ENCODE measurements around the gene VAMP1.
"Not testable (repeated sequence)": the region's sequence is repeated elsewhere in the genome, so short reads cannot be mapped to it uniquely, and the experiment has no call there.

The VAMP1 gene, protein sequence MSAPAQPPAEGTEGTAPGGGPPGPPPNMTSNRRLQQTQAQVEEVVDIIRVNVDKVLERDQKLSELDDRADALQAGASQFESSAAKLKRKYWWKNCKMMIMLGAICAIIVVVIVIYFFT

GRCh38 chr12:6470375-6471163 lies at the start of gene VAMP1:
VAMP1 (minus strand) TSS chr12:6470677; CDS start chr12:6470531, 146 bp downstream.
- Mint-ChIP-seq H3K27ac (peak within 1 kb of the TSS; percentile 87), H3K36me3 (peaks cover 29% of the 10 kb centered on the region), H3K4me3 (peak within 1 kb of the TSS; percentile 96), H3K4me1 (ENCODE audit: low read depth) (peaks cover 54% of the 10 kb centered on the region), H3K27me3 (no peaks in the 10 kb centered on the region), H3K9me3 (ENCODE audit: low read depth) (no peaks in the 10 kb centered on the region)

DNA sequence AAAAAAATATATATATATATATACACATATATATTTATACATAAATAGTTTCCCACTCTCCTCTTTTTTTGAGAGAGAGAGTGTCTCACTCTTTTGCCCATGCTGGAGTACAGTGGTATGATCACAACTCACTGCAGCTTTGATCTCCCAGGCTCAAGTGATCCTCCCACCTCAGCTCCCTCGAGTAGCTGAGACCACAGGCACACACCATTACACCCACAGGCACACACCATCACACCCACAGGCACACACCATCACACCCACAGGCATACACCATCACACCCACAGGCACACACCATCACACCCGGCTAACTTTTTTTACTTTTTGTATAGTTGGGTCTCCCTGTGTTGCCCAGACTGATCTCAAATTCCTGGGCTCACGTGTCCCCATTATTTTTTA lies 49.7 kb upstream of the VAMP1 start:
- peak overlapping the region; percentile 34 for H3K27ac Mint-ChIP-seq
- peaks cover 1% of the 10 kb centered on the region for H3K4me1 Mint-ChIP-seq (ENCODE audit: low read depth)
- H3K27me3 Mint-ChIP-seq, result no peaks in the 10 kb centered on the region
- no peaks in the 10 kb centered on the region for H3K9me3 Mint-ChIP-seq (ENCODE audit: low read depth)
- peaks cover 10% of the 10 kb centered on the region for H3K36me3 Mint-ChIP-seq
- no peak overlapping the region for H3K4me3 Mint-ChIP-seq

GRCh38 chr12:6508087-6508486 lies 37.6 kb upstream of the VAMP1 start:
- H3K27me3 Mint-ChIP-seq, result no peaks in the 10 kb centered on the region
- H3K4me1 Mint-ChIP-seq (ENCODE audit: low read depth), result no peaks in the 10 kb centered on the region
- H3K27ac Mint-ChIP-seq, result no peak overlapping the region
- no peak overlapping the region for H3K4me3 Mint-ChIP-seq
- no peaks in the 10 kb centered on the region for H3K9me3 Mint-ChIP-seq (ENCODE audit: low read depth)
- peaks cover 3% of the 10 kb centered on the region for H3K36me3 Mint-ChIP-seq

DNA sequence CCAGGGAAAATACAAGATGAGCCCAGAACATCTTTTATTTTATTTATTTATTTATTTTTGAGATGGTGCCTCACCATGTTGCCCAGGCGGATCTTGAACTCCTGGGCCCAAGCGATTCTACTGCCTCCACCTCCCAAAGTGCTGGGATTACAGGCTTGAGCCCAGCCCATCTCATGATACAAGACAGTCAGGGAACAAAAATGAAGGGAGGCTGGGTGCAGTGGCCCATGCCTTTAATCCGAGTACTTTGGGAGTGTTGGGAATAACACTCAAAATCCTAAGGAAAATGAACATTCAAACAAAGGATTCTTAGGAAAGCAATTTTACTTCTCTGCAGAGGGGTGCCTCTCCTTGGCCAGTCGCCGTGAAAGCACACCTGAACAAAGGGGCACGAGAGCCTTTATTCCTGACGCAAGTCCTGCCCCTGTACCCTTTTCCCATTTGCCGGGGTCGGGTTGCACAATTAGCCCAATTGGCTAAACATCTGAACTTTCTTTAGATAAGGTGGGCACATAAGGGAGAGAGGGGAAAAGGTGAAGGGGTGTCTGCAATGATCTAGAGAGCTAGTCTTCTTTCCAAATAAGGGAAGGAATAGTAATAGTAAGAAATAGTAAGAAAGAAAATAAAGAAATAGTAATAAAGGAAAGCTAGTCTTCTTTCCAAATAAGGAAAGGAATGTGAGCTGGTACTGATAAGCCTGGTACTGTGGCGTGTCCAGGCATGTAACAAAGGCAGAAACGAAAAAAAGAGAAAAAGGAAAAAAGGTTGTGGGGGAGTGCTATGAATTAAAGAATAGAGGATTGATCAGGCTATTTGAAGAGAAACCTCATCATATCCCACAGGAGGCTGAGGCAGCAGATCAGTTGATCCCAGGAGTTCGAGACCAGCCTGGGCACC lies 36.9 kb upstream of the VAMP1 start:
- no peaks in the 10 kb centered on the region for H3K27me3 Mint-ChIP-seq
- H3K27ac Mint-ChIP-seq, result no peak overlapping the region
- no peak overlapping the region for H3K4me3 Mint-ChIP-seq
- H3K36me3 Mint-ChIP-seq, result peaks cover 3% of the 10 kb centered on the region
- no peaks in the 10 kb centered on the region for H3K9me3 Mint-ChIP-seq (ENCODE audit: low read depth)
- H3K4me1 Mint-ChIP-seq (ENCODE audit: low read depth), result no peaks in the 10 kb centered on the region

DNA sequence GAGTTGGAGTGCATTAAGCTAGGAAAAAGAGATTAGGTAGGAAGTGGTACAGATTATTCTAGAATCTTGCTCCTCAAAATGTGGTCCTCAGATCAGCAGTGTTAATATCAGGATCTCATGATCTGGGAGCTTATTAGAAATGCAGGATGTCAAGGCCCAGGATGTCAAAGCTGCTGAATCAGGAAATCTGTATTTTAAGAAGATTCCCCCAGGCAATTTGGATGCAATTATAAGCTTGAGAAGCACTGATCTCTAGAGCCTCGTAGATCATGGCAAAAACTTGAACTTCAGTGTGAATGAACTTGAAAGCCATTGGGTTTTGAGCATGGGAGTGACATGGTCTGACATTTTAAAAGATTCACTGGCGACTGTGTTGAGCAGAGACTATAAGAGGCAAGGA lies 30.0 kb upstream of the VAMP1 start:
- Mint-ChIP-seq H3K27ac (no peak overlapping the region), H3K9me3 (ENCODE audit: low read depth) (no peaks in the 10 kb centered on the region), H3K4me3 (no peak overlapping the region), H3K36me3 (no peaks in the 10 kb centered on the region), H3K27me3 (no peaks in the 10 kb centered on the region), H3K4me1 (ENCODE audit: low read depth) (peaks cover 17% of the 10 kb centered on the region)

DNA sequence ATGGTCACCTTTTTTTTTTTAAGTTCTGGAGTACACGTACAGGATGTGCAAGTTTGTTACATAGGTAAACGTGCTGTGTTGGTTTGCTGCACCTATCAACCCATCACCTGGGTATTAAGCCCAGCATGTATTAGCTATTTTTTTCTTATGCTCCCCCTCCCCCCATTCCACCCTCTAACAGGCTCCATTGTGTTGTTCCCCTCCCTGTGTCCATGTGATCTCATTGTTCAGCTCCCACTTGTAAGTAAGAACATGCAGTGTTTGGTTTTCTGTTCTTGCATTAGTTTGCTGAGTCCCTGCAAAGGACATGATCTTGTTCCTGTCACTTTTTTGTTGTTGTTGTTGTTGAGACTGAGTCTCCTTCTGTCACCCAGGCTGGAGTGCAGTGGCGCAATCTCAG lies 26.8 kb upstream of the VAMP1 start:
- H3K27me3 Mint-ChIP-seq; H3K9me3 Mint-ChIP-seq (ENCODE audit: low read depth); H3K4me3 Mint-ChIP-seq; H3K36me3 Mint-ChIP-seq: not testable (repeated sequence)
- Mint-ChIP-seq H3K27ac (peak overlapping the region; percentile 78), H3K4me1 (ENCODE audit: low read depth) (peaks cover 36% of the 10 kb centered on the region)

DNA sequence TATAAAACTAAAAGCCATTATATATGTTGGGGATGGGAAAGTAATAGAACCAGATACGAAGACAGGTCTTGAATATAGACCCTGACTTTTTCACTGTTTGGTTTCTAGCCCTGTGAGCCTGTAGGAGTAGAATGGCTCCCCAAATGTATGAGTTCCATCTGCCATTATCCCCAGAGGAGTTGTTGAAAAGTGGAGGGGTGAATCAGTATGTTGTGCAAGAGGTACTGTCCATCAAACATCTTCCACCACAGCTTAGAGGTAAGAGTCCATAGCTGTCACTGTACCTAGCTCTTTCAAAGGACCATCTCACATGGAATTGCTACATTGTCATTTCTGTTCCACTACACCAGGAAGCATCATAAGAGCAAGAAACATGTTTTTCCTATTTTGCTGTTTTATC lies 24.5 kb upstream of the VAMP1 start:
- Mint-ChIP-seq H3K4me3 (peak overlapping the region; percentile 97), H3K27me3 (no peaks in the 10 kb centered on the region), H3K27ac (peak overlapping the region; percentile 92), H3K9me3 (ENCODE audit: low read depth) (no peaks in the 10 kb centered on the region), H3K36me3 (peaks cover 2% of the 10 kb centered on the region), H3K4me1 (ENCODE audit: low read depth) (peaks cover 42% of the 10 kb centered on the region)

GRCh38 chr12:6494258-6494743 lies 23.8 kb upstream of the VAMP1 start:
- H3K36me3 Mint-ChIP-seq, result peaks cover 2% of the 10 kb centered on the region
- no peaks in the 10 kb centered on the region for H3K9me3 Mint-ChIP-seq (ENCODE audit: low read depth)
- H3K4me3 Mint-ChIP-seq, result peak overlapping the region; percentile 97
- no peaks in the 10 kb centered on the region for H3K27me3 Mint-ChIP-seq
- H3K4me1 Mint-ChIP-seq (ENCODE audit: low read depth), result peaks cover 42% of the 10 kb centered on the region
- H3K27ac Mint-ChIP-seq, result peak overlapping the region; percentile 92

- Mint-ChIP-seq H3K4me1 (ENCODE audit: low read depth) (peaks cover 42% of the 10 kb centered on the region), H3K9me3 (ENCODE audit: low read depth) (no peaks in the 10 kb centered on the region), H3K27me3 (no peaks in the 10 kb centered on the region), H3K36me3 (peaks cover 2% of the 10 kb centered on the region), H3K4me3 (peak within 1 kb of the TSS; percentile 97), H3K27ac (peak within 1 kb of the TSS; percentile 97)
These were observed 23.2 kb upstream of the VAMP1 start, which contains the start of gene NCAPD2 for GRCh38 chr12:6493497-6494257. NCAPD2 (plus strand) TSS chr12:6494102; CDS start chr12:6495099, 997 bp downstream.

DNA sequence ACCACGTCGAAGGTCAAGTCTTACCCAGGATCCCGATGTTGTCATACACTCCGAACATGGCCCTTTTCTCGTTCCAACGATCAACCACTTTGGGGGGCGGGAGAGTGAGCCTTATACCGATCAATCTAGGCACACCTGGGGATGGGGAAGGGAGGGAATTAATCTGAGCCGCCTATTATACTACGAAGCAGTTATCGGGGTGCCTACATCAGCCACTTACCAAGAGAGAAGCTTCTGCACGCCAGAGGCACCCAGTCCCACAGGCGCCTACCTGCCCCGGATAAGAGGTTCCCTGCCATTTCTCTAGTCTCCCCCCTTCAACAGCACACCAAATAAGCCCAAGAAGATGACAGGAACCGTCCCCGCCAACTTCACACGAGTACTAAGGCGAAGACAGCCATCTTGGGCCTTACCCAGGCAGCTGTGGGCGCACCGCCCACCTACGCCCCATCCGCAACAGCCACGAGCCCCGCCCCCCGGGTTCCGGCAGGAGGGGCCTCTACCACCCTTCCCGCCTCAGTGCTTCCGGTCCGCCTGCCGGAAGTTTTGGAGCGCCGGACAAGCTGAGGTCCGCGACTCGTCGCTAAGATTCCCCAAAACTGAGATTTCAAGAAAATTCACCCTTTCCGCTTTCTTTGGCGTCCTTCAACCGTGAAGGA lies 22.5 kb upstream of the VAMP1 start, which contains the start of gene MRPL51:
Gene MRPL51, minus strand, starts transcription at position 425 of the 659 bp plus-strand sequence. Its CDS starts 126 bp downstream, at position 299.
- H3K9me3 Mint-ChIP-seq (ENCODE audit: low read depth), result no peaks in the 10 kb centered on the region
- peak within 1 kb of the TSS; percentile 97 for H3K4me3 Mint-ChIP-seq
- H3K36me3 Mint-ChIP-seq, result peaks cover 2% of the 10 kb centered on the region
- peaks cover 39% of the 10 kb centered on the region for H3K4me1 Mint-ChIP-seq (ENCODE audit: low read depth)
- no peaks in the 10 kb centered on the region for H3K27me3 Mint-ChIP-seq
- peak within 1 kb of the TSS; percentile 97 for H3K27ac Mint-ChIP-seq

DNA sequence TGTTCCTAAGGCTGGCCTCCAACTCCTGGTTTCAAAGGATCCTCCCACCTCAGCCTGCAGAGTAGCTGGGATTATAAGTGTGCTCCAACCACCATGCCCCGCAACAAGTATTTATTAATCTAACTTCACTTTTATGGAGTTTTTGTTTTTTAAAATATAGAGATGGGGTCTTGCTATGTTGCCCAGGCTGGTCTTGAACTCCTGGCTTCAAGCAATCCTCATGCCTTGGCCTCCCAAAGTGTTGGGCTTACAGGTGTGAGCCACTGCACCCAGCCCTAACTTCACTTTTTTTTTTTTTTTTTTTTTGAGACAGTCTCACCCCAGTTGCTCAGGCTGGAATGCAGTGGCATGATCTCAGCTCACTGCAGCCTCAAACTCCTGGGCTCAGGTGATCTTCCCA lies 20.2 kb upstream of the VAMP1 start:
- H3K27me3 Mint-ChIP-seq; H3K36me3 Mint-ChIP-seq; H3K4me3 Mint-ChIP-seq; H3K27ac Mint-ChIP-seq; H3K9me3 Mint-ChIP-seq (ENCODE audit: low read depth): not testable (repeated sequence)
- H3K4me1 Mint-ChIP-seq (ENCODE audit: low read depth), result peaks cover 27% of the 10 kb centered on the region

DNA sequence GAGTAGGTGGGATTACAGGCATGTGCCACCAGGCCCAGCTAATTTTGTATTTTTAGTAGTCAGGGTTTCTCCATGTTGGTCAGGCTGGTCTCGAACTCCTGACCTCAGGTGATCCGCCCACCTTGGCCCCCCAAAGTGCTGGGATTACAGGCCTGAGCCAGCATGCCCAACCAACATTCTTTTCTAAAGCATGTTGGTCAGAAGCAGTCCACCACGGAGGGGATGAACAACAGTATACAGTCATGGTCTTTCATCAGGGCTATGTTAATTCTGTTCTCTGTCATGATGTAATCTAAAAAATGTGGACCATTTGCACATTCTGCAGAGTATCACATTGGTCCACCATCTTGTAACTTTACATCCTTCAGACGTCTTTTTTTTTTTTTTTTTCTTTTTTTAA lies 19.0 kb upstream of the VAMP1 start:
- H3K36me3 Mint-ChIP-seq, result peaks cover 2% of the 10 kb centered on the region
- no peaks in the 10 kb centered on the region for H3K27me3 Mint-ChIP-seq
- H3K9me3 Mint-ChIP-seq (ENCODE audit: low read depth), result no peaks in the 10 kb centered on the region
- H3K27ac Mint-ChIP-seq, result no peak overlapping the region
- peaks cover 15% of the 10 kb centered on the region for H3K4me1 Mint-ChIP-seq (ENCODE audit: low read depth)
- no peak overlapping the region for H3K4me3 Mint-ChIP-seq

DNA sequence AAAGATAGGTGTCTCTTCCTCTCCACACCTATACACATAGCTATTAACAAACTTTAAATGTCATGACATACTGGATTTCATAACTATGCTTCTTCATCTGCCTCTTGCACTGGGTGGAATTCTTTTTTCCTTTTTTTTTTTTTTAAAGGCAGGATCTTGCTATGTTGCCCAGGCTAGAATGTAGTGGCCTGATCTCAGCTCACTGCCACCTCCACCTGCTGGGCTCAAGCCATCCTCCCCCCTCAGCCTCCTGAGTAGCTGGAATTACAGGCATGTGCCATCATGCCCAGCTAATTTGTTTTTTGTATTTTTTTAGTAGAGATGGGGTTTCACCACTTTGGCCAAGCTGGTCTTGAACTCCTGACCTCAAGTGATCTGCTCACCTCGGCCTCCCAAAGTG lies 17.8 kb upstream of the VAMP1 start:
- H3K9me3 Mint-ChIP-seq (ENCODE audit: low read depth), result no peaks in the 10 kb centered on the region
- H3K4me1 Mint-ChIP-seq (ENCODE audit: low read depth), result peaks cover 13% of the 10 kb centered on the region
- no peaks in the 10 kb centered on the region for H3K27me3 Mint-ChIP-seq
- peaks cover 2% of the 10 kb centered on the region for H3K36me3 Mint-ChIP-seq
- H3K4me3 Mint-ChIP-seq, result no peak overlapping the region
- no peak overlapping the region for H3K27ac Mint-ChIP-seq

DNA sequence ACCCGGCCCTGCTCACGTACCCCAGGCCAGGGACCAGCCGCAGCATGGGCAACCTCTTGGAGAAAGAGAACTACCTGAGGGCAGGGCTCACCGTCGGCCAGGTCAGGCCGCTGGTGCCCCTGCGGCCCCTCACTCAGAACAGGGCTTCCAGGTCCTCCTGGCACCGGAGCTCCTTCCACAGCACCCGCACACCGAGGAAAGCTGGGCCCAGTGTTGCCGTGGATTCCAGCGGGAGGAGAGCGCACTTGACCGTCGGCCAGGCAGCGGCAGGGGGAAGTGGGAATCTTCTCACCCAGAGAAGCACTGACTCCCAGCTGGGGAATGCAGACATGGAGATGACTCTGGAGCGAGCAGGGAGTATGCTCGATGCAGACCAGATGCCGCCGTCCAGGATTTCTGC lies 7.9 kb upstream of the VAMP1 start:
- H3K27me3 Mint-ChIP-seq, result no peaks in the 10 kb centered on the region
- no peaks in the 10 kb centered on the region for H3K4me1 Mint-ChIP-seq (ENCODE audit: low read depth)
- no peaks in the 10 kb centered on the region for H3K36me3 Mint-ChIP-seq
- no peak overlapping the region for H3K27ac Mint-ChIP-seq
- no peak overlapping the region for H3K4me3 Mint-ChIP-seq
- H3K9me3 Mint-ChIP-seq (ENCODE audit: low read depth), result no peaks in the 10 kb centered on the region

Data from activated naive CD8-positive, alpha-beta T cell (primary cell).